Activated CD4-positive, CD25-positive, alpha-beta regulatory T cell (primary cell): ENCODE measurements around the gene ADPRS.

Source experiments
- DNase-seq, 4 experiments: peaks; one replicate each; lab custom pipeline; 2025; lab: John Stamatoyannopoulos, UW

The ADPRS gene

DNA sequence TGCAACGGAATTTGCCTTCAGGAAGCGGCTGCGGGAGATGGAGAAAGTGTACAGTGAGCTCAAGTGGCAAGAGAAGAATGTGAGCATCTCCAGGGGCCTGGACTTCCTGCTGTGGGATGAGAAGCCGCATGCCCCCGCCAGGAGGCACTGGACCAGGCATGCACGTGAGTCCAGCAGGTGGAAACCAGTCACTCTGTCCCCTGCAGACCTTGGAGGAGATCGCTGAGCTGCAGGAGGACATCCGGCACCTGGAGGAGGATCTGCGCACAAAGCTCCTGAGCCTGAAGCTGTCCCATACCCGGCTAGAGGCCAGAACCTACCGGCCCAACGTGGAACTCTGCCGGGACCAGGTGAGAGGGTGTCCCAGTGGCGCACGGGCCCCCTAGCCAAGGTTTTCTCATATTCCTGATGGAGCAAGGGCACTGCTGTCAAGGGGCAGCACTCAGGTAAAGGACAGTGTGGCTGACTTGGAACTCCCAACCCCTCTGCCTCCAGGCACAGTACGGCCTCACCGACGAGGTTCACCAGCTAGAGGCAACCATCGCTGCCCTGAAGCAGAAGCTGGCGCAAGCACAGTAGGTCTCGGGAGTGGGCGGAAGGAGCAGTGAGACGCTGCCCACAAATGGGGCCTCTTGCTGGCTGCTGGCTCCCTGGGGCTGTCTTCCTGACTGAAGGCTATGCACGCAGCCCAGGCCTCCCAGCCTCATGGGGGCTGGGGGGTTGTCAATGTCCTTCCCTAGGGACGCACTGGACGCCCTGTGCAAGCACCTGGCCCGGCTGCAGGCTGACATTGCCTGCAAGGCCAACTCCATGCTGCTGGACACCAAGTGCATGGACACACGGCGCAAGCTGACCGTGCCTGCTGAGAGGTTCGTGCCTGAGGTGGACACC, 1.2 kb upstream of the ADPRS start:
- no peak for DNase-seq

GRCh38 chr1:36088265-36088576, 471 bp upstream of the ADPRS start:
- no peak for DNase-seq

DNA sequence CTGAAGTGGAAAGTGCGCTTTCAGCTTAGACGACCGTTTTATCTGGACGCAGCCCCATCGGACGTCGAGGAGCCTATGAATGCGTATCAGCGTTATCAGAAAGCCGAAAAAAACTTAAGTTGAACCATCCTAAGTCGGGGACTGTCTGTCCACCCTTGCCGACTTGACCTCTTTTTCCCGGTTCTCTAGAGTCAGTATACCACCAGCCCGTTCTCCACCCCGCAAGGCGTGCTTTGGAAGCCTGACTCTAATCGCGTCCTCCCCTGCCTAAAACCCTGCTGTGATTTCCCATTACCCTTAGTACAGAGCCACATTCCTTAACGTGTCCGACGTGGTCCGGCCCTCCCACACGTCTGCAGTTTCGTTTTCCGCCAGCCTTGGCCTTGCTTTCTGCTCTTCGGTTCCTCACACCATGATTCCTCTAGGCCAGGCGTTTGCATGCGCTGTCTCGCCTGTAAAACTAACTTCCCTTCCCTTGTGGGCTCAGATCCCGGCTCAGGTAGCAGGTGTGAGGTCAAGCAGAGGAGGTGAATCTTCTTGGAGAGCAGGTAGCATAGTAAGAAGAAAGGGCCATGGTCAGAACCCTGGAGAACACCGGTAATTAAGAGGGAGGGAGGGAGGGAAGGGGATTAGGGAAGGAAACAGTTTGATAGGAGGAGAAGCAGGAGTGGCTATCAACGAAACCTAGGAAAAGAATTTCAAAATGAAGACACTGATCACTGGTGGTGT, 865 bp downstream of the ADPRS start:
- no peak for DNase-seq

GRCh38 chr1:36091141-36091540, 2.4 kb downstream of the ADPRS start:
- no peak for DNase-seq

DNA sequence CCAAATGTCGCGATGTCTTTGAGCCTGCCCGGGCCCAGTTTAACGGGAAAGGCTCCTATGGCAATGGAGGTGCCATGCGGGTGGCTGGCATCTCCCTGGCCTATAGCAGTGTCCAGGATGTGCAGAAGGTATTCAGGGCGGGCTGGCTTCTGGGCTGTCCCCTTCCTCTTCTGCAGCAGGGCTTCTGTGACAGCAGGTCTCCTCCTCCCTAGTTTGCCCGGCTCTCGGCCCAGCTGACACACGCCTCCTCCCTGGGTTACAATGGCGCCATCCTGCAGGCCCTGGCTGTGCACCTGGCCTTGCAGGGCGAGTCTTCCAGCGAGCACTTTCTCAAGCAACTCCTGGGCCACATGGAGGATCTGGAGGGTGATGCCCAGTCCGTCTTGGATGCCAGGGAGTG, 3.0 kb downstream of the ADPRS start:
- DNase-seq, result no peak

DNA sequence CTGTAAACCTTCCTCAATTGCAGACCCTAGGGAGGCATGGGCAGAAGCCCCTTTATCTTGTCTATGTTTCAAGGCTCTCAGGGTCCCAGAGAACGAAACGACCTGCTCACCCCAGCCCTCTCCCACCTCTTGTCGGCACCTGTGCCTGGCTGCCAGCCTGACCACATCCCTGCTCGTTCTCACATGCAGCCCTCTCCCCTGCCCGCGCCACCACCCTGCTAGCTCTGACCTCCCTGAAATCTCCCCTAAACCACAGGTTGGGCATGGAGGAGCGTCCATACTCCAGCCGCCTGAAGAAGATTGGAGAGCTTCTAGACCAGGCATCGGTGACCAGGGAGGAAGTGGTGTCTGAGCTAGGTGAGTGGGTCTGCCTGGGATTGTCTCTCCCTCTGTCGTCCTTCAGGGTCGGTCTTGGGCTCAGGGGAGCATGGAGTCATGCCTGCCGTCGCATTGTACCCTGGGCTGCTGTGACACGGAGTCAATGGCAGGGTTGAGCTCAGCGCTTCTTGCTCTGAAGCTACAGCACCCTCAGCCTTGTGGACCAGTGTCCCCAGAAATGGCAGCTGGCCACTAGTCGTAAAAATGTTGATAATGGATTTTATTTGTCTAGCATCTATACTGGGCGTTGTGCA, 3.6 kb downstream of the ADPRS start:
- no peak for DNase-seq

GRCh38 chr1:36092798-36093185, 4.1 kb downstream of the ADPRS start:
- DNase-seq, result no peak

DNA sequence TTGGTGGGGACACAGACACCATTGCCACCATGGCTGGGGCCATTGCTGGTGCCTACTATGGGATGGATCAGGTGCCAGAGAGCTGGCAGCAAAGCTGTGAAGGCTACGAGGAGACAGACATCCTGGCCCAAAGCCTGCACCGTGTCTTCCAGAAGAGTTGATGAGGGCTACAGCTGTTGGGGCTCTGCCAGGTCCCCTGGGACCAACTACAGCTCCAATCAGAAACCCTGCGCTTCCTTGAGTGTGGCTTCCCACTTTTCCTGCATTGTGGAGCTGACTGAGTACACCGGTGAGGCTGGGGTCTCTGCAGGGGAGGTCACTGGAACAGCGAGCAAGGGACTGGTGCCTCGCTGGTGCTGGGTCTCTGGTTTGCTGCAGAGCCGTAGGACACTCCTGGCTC, 4.5 kb downstream of the ADPRS start:
- no peak for DNase-seq

DNA sequence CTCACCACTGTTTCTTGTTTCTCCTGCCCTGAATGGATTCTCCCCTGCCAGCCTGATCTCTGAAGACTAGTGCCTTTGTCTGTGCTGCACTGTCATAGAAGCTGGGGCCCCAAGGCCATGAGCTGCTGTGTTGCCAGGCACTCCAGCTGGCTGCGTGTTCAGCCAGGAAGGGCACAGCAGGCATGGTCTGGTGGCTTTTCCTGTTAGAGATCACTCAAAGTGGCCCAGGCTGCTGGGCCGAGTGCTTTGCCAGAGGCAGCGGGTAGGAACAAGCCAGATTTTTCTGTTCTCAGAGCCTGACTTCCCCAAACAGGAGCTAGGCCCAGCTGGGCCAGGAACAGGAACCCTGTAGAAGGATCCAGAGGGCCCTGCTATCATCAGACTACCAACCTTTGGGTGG, 5.2 kb downstream of the ADPRS start:
- no peak for DNase-seq

GRCh38 chr1:36094621-36095061, 5.9 kb downstream of the ADPRS start:
- no peak for DNase-seq

DNA sequence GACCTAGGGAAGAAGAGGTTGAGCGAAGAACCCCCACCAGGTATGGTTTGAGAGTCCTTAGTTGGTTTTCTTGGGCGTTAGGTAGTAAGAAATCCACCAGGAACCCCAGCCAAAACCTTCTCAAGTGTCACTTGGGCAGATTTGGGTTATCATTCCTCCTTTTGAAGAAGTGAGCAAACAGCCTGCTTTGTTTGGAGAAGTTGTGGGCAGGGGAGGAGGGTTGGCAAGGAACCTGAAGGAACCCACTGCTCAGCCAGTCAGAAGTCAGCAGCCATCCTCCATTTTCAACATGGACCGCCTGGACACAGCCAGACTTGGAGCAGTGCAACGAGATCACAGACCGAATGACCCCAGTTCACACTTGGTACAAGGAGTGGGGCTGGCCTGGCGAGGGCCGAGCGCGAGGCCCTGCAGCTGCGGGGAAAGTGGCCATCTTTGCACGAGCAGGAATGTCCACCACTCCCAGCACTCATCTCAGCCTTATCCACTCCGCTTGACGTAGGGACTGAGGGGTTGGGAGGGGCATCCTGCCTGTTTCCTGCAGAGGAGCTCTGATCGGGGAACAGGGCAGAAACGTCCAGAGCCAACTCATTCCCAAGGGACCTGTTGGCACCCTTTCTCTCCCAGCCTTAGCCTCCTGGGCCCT, 7.2 kb downstream of the ADPRS start:
- DNase-seq, result no peak

DNA sequence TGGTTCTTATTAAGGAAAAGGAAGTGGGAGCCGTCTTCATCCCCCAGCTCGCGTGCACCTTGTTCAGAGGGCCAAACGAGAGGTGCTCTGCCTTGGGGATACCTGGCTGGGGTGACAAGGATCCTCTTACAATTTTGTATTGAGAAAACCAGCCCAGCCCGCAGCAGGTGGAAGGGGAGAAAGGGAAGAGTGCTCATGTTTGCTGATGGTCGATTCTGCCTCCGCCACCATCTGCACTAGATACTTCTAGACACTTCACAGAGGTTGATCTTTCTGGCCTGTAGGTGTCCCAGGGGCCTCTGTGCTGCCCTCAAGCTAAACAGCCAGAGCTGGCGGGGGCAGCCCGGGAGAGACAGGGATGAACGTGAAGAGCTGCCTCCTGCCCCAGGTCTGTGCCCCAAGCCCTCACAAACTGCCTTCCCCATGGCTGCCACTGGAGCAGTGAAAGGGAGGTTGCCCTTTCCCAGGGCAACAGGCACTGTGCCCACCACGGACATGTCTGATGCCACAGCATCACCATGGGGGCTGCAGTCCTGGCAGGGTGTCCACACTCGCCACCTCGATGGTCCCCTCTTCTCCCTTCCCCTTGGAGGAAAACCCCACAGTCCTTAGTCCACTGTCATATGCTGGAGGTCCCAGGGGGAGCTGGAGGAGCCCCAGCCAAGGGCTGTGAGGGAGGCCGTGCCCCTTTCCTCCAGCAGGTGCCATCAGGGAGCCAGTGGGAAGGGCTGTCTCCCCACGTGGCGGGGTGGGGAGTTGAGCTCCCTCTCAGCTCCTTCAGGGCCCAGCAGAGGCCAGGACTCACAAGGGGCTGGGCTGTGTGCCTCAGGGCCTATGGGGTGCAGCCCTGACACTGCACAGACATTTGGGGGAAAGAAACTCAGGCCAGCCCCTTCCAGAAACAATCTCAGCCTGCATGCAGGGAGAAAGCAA, 8.1 kb downstream of the ADPRS start:
- no peak for DNase-seq

GRCh38 chr1:36097693-36098585, 9.2 kb downstream of the ADPRS start:
- no peak for DNase-seq

- DNase-seq, result no peak
These were observed 10.1 kb downstream of the ADPRS start for GRCh38 chr1:36098650-36099365.

- DNase-seq, result peak; percentile 53 to 71 (median 55)
These were observed 11.1 kb downstream of the ADPRS start for GRCh38 chr1:36099681-36100341.

DNA sequence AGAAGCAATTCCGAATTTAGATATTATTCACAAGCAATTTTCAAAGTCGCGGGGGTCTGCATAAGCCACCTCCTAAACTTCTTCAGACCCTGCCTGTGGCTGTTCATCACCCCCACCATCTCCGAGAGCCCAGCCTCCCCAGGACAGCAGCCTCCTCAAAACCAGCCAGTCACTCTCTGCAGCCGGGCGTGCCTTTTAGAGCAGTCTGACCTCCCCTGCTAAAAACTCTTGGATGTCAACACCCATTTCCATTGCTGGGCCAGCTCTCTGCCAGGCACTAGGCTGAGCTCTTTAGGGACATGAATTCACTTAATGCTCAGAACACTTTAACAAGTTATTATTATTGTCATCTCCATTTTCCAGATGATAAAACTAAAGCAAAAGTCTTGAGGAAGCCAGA, 11.7 kb downstream of the ADPRS start:
- DNase-seq, result no peak

DNA sequence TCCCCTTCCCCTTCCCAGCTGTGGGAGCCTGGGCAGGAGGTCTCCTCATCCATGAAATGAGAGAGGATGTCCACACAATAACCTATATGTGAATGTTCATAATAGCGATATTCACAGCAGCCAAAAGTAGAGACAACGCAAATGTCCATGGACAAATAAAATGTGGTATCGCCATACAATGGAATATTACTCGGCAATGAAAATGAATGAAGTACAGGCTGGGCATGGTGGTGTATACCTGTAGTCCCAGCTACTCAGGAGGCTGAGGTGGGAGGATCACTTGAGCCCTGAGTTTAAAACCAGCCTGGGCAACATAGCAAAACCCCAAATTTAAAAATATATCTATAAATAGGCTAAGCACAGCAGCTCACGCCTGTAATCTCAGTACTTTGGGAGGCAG, 12.9 kb downstream of the ADPRS start:
- no peak for DNase-seq

- no peak for DNase-seq
These were observed 17.6 kb downstream of the ADPRS start for GRCh38 chr1:36106269-36106668.

DNA sequence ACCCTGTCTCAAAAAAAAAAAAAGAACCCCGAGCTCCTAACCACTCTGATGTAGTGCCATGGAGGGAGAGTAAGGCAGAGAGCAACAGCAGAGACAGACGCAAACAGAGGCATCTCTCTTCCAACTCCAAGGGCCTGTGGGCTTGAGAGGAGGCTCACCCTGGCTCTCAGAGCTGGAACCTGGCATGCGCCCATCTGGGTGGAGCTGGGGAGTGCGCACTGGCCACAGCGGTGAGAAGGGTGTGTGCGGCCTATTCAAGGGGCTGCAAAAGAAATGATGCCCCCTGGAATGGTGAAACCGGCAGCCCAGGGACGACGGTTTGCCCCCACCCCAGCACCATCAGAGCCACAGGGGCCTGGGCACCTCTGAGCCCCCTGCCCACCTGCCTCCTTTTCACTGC, 18.7 kb downstream of the ADPRS start:
- no peak for DNase-seq
